Activated CD8-positive, alpha-beta memory T cell treated with anti-CD3 and anti-CD28 coated beads for 48 hours (primary cell): ENCODE results near the gene ABCB8.
A peak's percentile ranks its signal among the peaks of the same experiment; 100 is the strongest.
"Not testable (repeated sequence)": the region's sequence is repeated elsewhere in the genome, so short reads cannot be mapped to it uniquely, and the experiment has no call there.

Experiments used
- DNase-seq, 3 experiments: peaks; one replicate each; pipeline ENCODE4 v3.0.0-alpha.2; 2020; ENCODE audit warnings: low read depth in 2 of 3, low spot score in 2 of 3

ABCB8 gene

GRCh38 chr7:150997817-150998216, 30.4 kb upstream of the ABCB8 start:
- DNase-seq: no peak

GRCh38 chr7:150998341-150998740, 29.9 kb upstream of the ABCB8 start:
- no peak for DNase-seq

GRCh38 chr7:150999001-150999400, 29.2 kb upstream of the ABCB8 start:
- DNase-seq: no peak

- no peak for DNase-seq
Measured at GRCh38 chr7:150999497-151000230, 28.6 kb upstream of the ABCB8 start.

GRCh38 chr7:151000897-151001495, 27.3 kb upstream of the ABCB8 start:
- DNase-seq: no peak

- no peak for DNase-seq
Measured at GRCh38 chr7:151001546-151001945, 26.7 kb upstream of the ABCB8 start.

- no peak for DNase-seq
Measured at GRCh38 chr7:151003572-151003971, 24.7 kb upstream of the ABCB8 start.

GRCh38 chr7:151005566-151005965, 22.7 kb upstream of the ABCB8 start:
- DNase-seq: no peak

GRCh38 chr7:151006590-151007300, 21.5 kb upstream of the ABCB8 start:
- DNase-seq: no peak

GRCh38 chr7:151007469-151007898, 20.8 kb upstream of the ABCB8 start:
- no peak for DNase-seq

- DNase-seq: no peak
Measured at GRCh38 chr7:151008143-151008510, 20.1 kb upstream of the ABCB8 start.

GRCh38 chr7:151008511-151009323, 19.5 kb upstream of the ABCB8 start:
- DNase-seq: peak; percentile 71 to 84 (median 75)

GRCh38 chr7:151009327-151010036, 18.8 kb upstream of the ABCB8 start:
- no peak for DNase-seq

- no peak for DNase-seq
Measured at GRCh38 chr7:151010037-151010306, 18.3 kb upstream of the ABCB8 start.

GRCh38 chr7:151010307-151011096, 17.7 kb upstream of the ABCB8 start:
- DNase-seq: no peak

- no peak for DNase-seq
Measured at GRCh38 chr7:151011097-151011409, 17.2 kb upstream of the ABCB8 start.

GRCh38 chr7:151011616-151012015, 16.6 kb upstream of the ABCB8 start:
- not testable (repeated sequence) for DNase-seq

- DNase-seq: no peak
Measured at GRCh38 chr7:151012031-151012692, 16.1 kb upstream of the ABCB8 start.

- no peak for DNase-seq
Measured at GRCh38 chr7:151012911-151013347, 15.3 kb upstream of the ABCB8 start.

- no peak for DNase-seq
Measured at GRCh38 chr7:151013356-151013732, 14.9 kb upstream of the ABCB8 start.
